Measurements from ENCODE around the gene ESR2. TPM values are rescaled to one million over a fixed set of nuclear protein-coding genes. Genes with fewer than 3 reads are reported as not detected.
A peak's percentile ranks its signal among the peaks of the same experiment; 100 is the strongest.
"Not testable (repeated sequence)": the region's sequence is repeated elsewhere in the genome, so short reads cannot be mapped to it uniquely, and the experiment has no call there.

Gene ESR2
- total RNA-seq, 1 donor from 2014 or later, result under 0.01 TPM

DNA sequence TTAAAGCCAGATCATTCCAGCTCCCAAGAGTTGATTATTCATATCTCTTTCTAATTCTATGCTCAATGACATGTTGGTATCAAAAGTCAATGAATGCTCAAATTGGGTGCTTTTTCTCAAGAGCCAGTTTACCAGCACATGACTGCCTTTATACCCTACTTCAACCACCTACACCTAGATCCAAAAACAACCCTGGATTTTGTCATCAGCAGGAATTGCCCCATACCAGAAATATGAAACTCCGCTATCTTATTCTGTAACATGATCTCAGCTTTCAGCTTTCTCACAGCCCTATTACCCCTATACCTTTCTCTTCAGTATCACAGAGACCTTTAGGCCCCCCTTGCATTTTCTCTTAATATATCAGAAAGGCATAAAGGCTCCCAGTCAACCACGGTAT lies 32.3 kb upstream of the ESR2 start:
- FAIRE-seq (no peak), DNase-seq (ENCODE audit: low read depth) (no peak)
- TF ChIP-seq, protein P1, sequence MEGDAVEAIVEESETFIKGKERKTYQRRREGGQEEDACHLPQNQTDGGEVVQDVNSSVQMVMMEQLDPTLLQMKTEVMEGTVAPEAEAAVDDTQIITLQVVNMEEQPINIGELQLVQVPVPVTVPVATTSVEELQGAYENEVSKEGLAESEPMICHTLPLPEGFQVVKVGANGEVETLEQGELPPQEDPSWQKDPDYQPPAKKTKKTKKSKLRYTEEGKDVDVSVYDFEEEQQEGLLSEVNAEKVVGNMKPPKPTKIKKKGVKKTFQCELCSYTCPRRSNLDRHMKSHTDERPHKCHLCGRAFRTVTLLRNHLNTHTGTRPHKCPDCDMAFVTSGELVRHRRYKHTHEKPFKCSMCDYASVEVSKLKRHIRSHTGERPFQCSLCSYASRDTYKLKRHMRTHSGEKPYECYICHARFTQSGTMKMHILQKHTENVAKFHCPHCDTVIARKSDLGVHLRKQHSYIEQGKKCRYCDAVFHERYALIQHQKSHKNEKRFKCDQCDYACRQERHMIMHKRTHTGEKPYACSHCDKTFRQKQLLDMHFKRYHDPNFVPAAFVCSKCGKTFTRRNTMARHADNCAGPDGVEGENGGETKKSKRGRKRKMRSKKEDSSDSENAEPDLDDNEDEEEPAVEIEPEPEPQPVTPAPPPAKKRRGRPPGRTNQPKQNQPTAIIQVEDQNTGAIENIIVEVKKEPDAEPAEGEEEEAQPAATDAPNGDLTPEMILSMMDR (IDR thresholded peaks at IDR 0.05; ENCODE audit: insufficient read depth, low read length, severe bottlenecking), result no peak
- no peaks in the 10 kb centered on the region for H3K36me3 ChIP-seq (ENCODE audit: control insufficient read depth, insufficient read depth, low read length)
- no peak overlapping the region for H3K4me3 ChIP-seq (ENCODE audit: low read depth, low read length)
- H3K27me3 ChIP-seq (ENCODE audit: control insufficient read depth, insufficient read depth, low read length), result no peaks in the 10 kb centered on the region

DNA sequence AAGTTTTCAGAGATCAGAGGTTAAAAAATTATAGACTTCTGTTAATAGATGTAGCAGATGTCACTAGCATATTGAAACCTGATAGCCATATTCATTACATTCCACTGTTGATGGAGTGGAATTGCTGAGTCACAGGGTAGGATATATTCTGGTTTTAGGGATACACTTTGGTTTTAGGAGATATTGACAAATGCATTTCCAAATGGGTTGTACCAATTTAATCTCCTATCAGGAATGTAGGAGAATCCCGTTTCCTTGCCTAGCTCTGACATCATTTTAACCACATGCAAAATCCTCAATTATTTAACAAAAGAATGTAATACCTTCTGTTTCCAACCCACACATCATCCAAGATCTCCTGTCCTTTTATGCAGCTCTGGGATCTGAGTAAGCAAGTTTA lies 30.7 kb upstream of the ESR2 start:
- FAIRE-seq (no peak), DNase-seq (ENCODE audit: low read depth) (peak; percentile 52)
- H3K4me3 ChIP-seq (ENCODE audit: low read depth, low read length), result no peak overlapping the region
- H3K36me3 ChIP-seq (ENCODE audit: control insufficient read depth, insufficient read depth, low read length), result no peaks in the 10 kb centered on the region
- no peaks in the 10 kb centered on the region for H3K27me3 ChIP-seq (ENCODE audit: control insufficient read depth, insufficient read depth, low read length)
- TF ChIP-seq, protein P1 (IDR thresholded peaks at IDR 0.05; ENCODE audit: insufficient read depth, low read length, severe bottlenecking), result no peak

DNA sequence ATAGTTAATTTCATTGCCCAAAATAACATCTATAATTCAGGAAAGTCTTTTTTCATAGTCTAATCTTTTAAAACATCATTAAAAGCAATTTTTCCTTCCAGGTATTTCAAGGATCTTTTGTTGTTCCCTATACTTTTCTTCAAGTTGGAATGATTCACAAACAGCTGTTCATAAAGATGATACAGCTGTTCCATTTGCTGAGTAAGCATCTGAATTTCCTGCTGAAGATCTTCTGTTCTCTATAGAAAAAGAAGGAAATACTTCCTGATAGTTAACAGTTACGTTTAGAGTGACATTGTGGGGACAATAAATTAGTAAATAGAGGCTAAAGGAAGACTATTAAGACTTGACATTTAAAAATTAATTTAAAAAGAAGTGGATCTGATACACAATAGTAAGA lies 30.3 kb upstream of the ESR2 start:
- H3K4me3 ChIP-seq (ENCODE audit: low read depth, low read length), result no peak overlapping the region
- TF ChIP-seq, protein P1 (IDR thresholded peaks at IDR 0.05; ENCODE audit: insufficient read depth, low read length, severe bottlenecking), result no peak
- no peaks in the 10 kb centered on the region for H3K36me3 ChIP-seq (ENCODE audit: control insufficient read depth, insufficient read depth, low read length)
- no peaks in the 10 kb centered on the region for H3K27me3 ChIP-seq (ENCODE audit: control insufficient read depth, insufficient read depth, low read length)
- FAIRE-seq (no peak), DNase-seq (ENCODE audit: low read depth) (peak; percentile 52)

DNA sequence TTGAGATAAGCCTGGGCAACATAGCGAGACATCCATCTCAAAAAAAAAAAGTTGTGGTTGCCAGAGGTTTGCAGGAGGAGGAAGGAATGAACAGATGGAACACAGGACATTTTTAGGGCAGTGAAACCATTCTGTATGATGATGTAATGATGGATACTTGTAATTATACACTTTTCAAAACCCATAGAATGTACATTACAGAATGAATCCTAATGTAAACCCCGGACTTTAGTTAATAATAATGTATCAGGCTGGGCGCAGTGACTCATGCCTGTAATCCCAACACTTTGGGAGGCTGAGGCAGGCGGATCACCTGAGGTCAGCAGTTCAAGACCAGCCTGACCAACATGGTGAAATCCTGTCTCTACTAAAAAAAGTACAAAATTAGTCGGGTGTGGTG lies 26.2 kb upstream of the ESR2 start:
- not testable (repeated sequence) for DNase-seq (ENCODE audit: low read depth); H3K4me3 ChIP-seq (ENCODE audit: low read depth, low read length); H3K27me3 ChIP-seq (ENCODE audit: control insufficient read depth, insufficient read depth, low read length); H3K36me3 ChIP-seq (ENCODE audit: control insufficient read depth, insufficient read depth, low read length); FAIRE-seq

DNA sequence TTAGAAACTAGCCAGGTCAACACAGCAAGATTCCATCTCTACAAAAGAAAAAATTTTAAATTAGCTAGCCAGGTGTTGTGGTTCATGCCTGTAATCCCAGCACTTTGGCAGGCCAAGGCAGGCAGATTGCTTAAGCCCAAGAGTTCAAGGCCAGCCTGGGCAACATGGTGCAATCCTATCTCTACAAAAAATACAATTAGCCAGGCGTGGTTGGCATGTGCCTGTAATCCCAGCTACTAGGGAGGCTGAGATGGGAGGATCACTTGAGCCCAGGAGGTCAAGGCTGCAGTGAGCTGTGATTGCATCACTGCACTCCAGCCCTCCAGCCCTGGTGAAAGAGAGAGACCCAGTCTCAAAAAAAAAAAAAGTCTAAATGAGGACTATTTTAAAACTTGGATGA lies 24.5 kb upstream of the ESR2 start:
- not testable (repeated sequence) for H3K36me3 ChIP-seq (ENCODE audit: control insufficient read depth, insufficient read depth, low read length)

DNA sequence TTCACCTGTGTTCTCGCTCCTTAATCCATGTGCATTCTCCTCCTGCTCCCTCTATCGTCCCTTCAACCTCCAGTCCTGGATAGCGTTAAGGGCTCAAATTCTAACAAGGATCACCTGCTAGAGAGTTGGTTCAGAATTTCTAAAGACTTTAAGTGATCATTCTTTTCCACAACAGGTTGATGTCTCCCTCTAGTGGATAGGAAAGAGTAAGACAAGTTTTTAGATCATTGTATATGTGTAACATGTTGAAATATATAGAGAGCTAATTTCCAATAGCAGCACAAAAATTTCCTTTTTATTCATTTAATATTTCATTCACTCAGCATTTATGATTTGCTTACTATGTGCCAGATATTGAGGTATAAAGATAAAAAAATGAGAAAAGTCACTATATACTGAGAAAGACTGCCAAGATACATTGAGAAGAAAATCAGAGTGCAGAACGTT lies 9.3 kb upstream of the ESR2 start:
- H3K4me3 ChIP-seq (ENCODE audit: low read depth, low read length), result no peak overlapping the region
- DNase-seq (ENCODE audit: low read depth), result peak; percentile 74
- TF ChIP-seq, protein P1 (IDR thresholded peaks at IDR 0.05; ENCODE audit: insufficient read depth, low read length, severe bottlenecking), result peak; percentile 44
- no peaks in the 10 kb centered on the region for H3K36me3 ChIP-seq (ENCODE audit: control insufficient read depth, insufficient read depth, low read length)
- H3K27me3 ChIP-seq (ENCODE audit: control insufficient read depth, insufficient read depth, low read length), result no peaks in the 10 kb centered on the region
- FAIRE-seq, result no peak

More for the DNA sequence above, 24.5 kb upstream of the ESR2 start:
- not testable (repeated sequence) for H3K27me3 ChIP-seq (ENCODE audit: control insufficient read depth, insufficient read depth, low read length); FAIRE-seq; DNase-seq (ENCODE audit: low read depth); H3K4me3 ChIP-seq (ENCODE audit: low read depth, low read length)

- no peaks in the 10 kb centered on the region for H3K27me3 ChIP-seq (ENCODE audit: control insufficient read depth, insufficient read depth, low read length)
- no peak for FAIRE-seq
- DNase-seq (ENCODE audit: low read depth), result no peak
- TF ChIP-seq, protein P1 (IDR thresholded peaks at IDR 0.05; ENCODE audit: insufficient read depth, low read length, severe bottlenecking), result no peak
- H3K4me3 ChIP-seq (ENCODE audit: low read depth, low read length), result no peak overlapping the region
- no peaks in the 10 kb centered on the region for H3K36me3 ChIP-seq (ENCODE audit: control insufficient read depth, insufficient read depth, low read length)
Observed at GRCh38 chr14:64298773-64299172, 4.6 kb upstream of the ESR2 start.
